Activated CD8-positive, alpha-beta memory T cell treated with anti-CD3 and anti-CD28 coated beads, Interleukin-2, amount 50 U/mL, for 4 hours (primary cell): Measurements from ENCODE around the gene ELMO1.

Experiments used
- DNase-seq: peaks from one replicate; pipeline ENCODE4 v3.0.0-alpha.2; 2020

ELMO1 gene

GRCh38 chr7:36896956-36897590, 551.6 kb downstream of the ELMO1 start:
- no peak for DNase-seq

GRCh38 chr7:36896418-36896817, 552.2 kb downstream of the ELMO1 start:
- DNase-seq: no peak

GRCh38 chr7:36895192-36895591, 553.5 kb downstream of the ELMO1 start:
- DNase-seq: no peak

- no peak for DNase-seq
Observed at GRCh38 chr7:36894190-36894589, 554.5 kb downstream of the ELMO1 start.

GRCh38 chr7:36889182-36889581, 559.5 kb downstream of the ELMO1 start:
- no peak for DNase-seq

GRCh38 chr7:36887969-36888368, 560.7 kb downstream of the ELMO1 start:
- no peak for DNase-seq

GRCh38 chr7:36887233-36887632, 561.4 kb downstream of the ELMO1 start:
- DNase-seq: no peak

- DNase-seq: no peak
Observed at GRCh38 chr7:36884910-36885309, 563.8 kb downstream of the ELMO1 start.

GRCh38 chr7:36884351-36884750, 564.3 kb downstream of the ELMO1 start:
- no peak for DNase-seq

- no peak for DNase-seq
Observed at GRCh38 chr7:36881233-36881874, 567.3 kb downstream of the ELMO1 start.

GRCh38 chr7:36880108-36880507, 568.6 kb downstream of the ELMO1 start:
- DNase-seq: no peak

GRCh38 chr7:36879021-36879420, 569.6 kb downstream of the ELMO1 start:
- DNase-seq: no peak

GRCh38 chr7:36878288-36878687, 570.4 kb downstream of the ELMO1 start:
- no peak for DNase-seq

- DNase-seq: no peak
Observed at GRCh38 chr7:36875794-36876193, 572.9 kb downstream of the ELMO1 start.

- DNase-seq: no peak
Observed at GRCh38 chr7:36874041-36874440, 574.6 kb downstream of the ELMO1 start.

- DNase-seq: no peak
Observed at GRCh38 chr7:36871863-36872262, 576.8 kb downstream of the ELMO1 start.

- no peak for DNase-seq
Observed at GRCh38 chr7:36871355-36871738, 577.3 kb downstream of the ELMO1 start.

- no peak for DNase-seq
Observed at GRCh38 chr7:36870625-36871354, 577.9 kb downstream of the ELMO1 start.

- DNase-seq: no peak
Observed at GRCh38 chr7:36868727-36869411, 579.8 kb downstream of the ELMO1 start.

- DNase-seq: no peak
Observed at GRCh38 chr7:36865019-36865418, 583.6 kb downstream of the ELMO1 start.

- DNase-seq: peak; percentile 27
Observed at GRCh38 chr7:36863901-36864701, 584.6 kb downstream of the ELMO1 start.

- DNase-seq: no peak
Observed at GRCh38 chr7:36862771-36863261, 585.8 kb downstream of the ELMO1 start.

GRCh38 chr7:36861656-36862055, 587.0 kb downstream of the ELMO1 start:
- no peak for DNase-seq
